Activated T-helper 1 cell treated with Interleukin-2 at 50 U/mL for 16 hours (primary cell): Measurements from ENCODE around the gene CUL9.

Source experiments
- DNase-seq: peaks from one replicate; pipeline ENCODE4 v3.0.0-alpha.2; 2020; ENCODE audit warnings: low read depth

Gene CUL9

GRCh38 chr6:43257367-43258145 is 75.6 kb downstream of the CUL9 start:
- no peak for DNase-seq

GRCh38 chr6:43258180-43258579 is 76.2 kb downstream of the CUL9 start:
- no peak for DNase-seq

- no peak for DNase-seq
Measured at GRCh38 chr6:43258807-43259686, 77.1 kb downstream of the CUL9 start.

- no peak for DNase-seq
Measured at GRCh38 chr6:43260791-43261190, 78.8 kb downstream of the CUL9 start.

DNA sequence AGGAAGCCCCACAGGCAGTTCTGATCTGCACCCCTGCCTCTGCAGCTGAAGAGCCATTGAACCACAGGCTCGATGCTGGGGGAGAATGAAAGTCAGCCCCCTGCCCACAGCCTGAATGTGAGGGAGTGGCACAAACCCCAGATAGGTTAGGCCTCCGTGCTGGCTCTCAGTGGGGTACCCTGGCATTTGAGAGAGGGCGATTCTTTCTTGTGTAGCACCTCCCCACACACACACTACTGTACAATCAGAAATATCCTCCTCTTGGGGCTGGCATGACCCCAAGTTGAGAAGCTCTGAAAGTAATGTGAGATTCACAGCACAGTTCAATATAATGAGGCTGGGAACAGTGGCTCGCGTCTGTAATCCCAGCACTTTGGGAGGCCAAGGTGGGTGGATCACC is 79.2 kb downstream of the CUL9 start:
- no peak for DNase-seq

GRCh38 chr6:43262000-43262779 is 80.2 kb downstream of the CUL9 start:
- DNase-seq, result no peak

DNA sequence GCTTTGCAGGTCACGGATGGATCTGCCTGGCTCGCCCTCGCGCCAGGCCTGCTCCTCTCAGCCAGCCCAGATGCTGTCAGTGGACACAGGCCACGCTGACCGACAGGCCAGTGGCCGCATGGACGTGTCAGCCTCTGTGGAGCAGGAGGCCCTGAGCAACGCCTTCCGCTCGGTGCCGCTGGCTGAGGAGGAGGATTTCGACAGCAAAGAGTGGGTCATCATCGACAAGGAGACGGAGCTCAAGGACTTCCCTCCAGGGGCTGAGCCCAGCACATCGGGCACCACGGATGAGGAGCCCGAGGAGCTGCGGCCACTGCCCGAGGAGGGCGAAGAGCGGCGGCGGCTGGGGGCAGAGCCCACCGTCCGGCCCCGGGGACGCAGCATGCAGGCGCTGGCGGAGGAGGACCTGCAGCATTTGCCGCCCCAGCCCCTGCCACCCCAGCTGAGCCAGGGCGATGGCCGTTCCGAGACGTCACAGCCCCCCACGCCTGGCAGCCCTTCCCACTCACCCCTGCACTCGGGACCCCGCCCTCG is 80.9 kb downstream of the CUL9 start:
- DNase-seq, result no peak

DNA sequence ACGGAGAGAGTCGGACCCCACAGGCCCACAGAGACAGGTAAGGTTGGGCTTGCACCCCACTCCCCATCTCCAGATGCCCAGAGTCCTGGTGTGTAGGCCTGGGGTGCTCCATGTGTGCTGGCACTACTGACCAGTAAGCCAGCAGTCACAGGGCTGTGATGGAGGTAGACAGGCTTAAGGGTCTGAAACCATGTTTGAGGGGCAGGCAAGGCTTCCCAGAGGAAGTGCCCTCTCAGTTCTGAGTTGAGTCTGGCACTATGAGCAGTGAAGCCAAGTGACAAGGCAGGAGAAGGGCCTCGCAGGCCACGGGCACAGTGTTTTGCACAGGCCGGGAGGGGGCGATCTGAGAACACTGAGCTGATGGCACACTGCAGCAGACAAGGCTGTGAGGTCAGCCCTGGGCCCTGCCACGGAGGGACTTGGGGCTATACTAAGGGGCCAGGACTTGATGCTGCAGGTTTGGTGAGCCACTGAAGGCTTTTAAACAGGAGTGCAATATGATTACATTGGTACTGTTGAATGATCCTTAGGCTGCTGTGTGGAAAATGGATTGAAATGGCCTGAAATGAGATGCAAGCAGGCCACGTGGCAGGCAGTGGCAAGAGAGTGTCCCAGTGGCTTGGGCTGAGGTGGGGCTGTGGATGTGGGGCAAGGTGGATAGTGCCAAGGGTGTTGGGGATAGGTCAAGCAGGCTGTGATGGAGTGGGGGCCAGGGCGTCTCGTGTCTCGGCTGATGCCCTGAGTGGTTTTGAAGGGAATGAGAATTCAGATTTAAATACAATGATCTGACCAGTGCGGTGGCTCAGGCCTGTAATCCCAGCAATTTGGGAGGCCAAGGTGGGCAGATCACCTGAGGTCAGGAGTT is 81.5 kb downstream of the CUL9 start:
- peak; percentile 50 for DNase-seq

GRCh38 chr6:43264599-43265145 is 82.7 kb downstream of the CUL9 start:
- no peak for DNase-seq

DNA sequence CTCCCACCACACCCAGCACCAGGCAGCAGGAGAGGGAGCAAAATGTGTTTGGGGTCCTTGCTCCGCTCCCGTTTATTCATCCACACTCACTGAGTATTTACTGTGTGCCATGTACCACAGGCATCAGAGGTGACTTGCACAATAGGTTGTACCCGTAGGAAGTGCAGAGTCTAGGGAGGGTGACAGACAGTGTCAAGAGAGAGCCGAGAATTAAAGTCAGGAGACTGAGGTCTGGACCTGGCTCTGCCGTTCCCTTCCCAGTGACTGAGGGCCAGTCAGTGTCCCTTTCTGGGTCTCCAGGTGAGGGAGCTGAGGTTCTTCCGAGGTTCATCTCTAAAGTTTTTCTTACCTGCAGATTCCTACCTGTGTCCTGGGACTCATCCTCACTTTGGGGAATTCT is 83.6 kb downstream of the CUL9 start:
- no peak for DNase-seq

DNA sequence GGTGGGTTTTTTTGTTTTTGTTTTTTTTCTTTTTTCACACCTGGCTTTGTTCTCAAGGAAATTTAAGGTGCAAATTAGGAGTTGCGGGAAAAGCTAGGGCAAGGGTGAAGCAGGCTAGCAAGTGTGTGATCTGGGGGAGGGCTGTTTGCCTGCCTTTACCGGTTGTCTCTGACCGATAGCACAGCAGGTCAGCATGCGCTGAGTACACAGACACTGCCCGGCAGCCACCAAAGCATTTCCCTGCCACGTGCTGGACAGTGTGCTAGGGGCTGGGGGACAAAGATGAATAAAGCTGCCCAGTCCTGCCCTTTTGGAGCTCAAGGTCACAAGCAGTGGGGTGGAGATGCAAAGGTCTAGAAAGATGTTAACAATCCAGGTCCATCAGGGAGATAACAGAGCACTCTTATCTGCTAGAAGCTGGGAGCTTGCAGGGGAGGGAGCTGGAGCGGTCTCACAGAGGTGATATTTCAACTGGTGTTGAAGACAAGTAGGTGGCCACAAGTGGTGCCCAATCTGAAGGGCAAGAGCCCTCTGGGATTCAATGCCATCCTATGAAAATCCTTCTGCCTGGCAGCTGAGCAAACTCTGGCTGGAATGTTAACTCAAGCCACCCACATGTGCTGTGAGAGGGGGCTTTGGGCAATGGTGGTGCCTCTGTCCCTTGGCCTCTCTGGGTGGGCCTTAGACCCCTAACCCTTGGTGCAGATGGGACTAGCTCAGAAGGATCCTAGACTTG is 85.8 kb downstream of the CUL9 start:
- no peak for DNase-seq

DNA sequence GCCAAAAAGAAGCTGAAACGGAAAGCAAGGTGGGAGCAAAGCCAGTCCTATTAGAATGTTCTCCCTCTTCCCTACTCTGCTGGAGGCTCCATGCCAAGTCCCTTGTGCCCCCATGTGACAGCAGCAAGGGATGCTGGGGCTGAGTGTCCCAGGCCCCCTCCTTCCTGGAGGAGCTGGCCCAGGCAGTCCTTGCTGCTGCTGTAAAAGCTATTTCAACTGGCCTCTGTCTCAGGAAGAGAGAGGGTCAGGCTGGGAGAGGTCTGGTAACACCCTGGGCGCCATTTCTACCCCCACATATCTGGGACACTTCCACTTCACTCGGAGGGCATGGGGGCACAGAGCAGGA is 86.3 kb downstream of the CUL9 start:
- DNase-seq, result no peak

GRCh38 chr6:43268782-43269272 is 86.8 kb downstream of the CUL9 start:
- DNase-seq, result no peak

DNA sequence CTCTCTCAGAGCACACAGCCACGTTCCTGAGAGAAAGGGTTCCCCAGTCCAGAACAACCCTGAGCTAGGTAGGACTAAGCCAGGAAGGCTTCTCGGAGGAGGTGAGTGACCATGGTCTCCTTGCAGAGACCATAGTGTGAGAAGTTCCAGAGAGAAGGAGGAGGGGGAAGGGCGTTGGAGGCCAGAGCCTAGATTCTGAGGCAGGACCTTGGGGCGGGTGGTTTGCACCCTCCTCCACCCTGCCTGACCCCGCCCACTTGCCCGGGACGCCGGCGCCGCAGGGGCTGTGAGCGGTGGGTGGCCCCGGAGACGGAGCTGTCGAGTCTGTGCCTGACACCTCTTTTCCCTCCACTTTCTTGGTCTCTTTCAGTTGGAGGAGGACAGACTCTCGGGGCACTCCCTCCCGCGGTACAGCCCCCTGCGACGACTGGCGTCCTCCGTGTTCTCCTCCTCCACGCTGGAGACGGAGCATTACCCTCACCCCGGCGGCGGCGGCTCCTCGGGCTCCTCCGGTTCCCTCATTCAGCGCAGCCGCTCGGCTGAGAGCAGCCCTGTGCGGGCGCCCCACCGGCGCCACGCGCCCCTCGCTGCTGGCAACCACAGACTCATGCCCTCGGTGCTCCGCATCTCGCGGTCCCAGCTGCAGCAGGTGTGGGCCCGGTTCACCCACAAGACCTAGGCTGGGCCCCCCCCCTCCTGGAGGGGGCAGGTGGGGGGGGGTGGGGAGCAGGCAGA is 87.4 kb downstream of the CUL9 start:
- peak; percentile 14 for DNase-seq

DNA sequence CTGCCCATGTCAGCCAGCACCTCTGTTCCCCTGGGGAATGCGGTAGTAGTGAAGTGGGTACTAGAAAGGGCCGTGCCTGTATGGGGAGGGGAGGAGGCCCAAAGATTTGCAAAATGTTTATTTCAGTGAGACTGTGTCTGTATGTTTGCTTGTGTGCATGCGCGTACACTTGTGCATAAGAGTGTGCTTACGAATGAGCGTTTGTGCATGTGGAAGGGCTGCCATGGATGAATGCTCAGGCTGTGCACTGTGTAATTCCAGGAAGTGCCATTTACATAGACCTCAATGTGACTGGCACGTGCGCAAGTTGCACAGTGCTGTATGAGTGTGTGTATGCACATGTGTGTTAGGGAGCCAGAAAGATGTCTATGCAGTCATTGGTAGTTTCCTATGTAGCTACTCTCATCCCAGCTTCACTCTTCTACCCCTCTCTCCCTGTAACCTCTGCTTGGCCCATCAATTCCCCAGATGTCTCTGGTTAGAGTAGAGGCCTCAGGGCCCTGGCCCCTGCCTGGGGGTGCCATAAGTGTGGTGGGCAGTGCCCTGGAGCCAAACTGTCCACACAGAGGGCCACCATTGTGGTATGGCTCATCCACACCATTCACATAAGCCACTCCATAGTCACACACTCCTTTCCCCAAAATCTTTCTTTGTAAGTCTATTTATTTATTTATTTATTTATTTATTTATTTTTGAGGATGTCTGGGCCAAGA is 89.3 kb downstream of the CUL9 start:
- DNase-seq, result no peak

- DNase-seq, result no peak
Measured at GRCh38 chr6:43271944-43272343, 89.9 kb downstream of the CUL9 start.

GRCh38 chr6:43273707-43274106 is 91.7 kb downstream of the CUL9 start:
- DNase-seq, result no peak
